SIG-M5 treated with dmso at 0.1 percent for 504 hours (cell line): ENCODE data around the gene PTDSS2.
"Not testable (repeated sequence)": the region's sequence is repeated elsewhere in the genome, so short reads cannot be mapped to it uniquely, and the experiment has no call there.

Experiments
- DNase-seq: peaks from one replicate; lab custom pipeline; 2025; ENCODE audit not compliant: unreplicated experiment; lab: John Stamatoyannopoulos, UW

Gene PTDSS2

DNA sequence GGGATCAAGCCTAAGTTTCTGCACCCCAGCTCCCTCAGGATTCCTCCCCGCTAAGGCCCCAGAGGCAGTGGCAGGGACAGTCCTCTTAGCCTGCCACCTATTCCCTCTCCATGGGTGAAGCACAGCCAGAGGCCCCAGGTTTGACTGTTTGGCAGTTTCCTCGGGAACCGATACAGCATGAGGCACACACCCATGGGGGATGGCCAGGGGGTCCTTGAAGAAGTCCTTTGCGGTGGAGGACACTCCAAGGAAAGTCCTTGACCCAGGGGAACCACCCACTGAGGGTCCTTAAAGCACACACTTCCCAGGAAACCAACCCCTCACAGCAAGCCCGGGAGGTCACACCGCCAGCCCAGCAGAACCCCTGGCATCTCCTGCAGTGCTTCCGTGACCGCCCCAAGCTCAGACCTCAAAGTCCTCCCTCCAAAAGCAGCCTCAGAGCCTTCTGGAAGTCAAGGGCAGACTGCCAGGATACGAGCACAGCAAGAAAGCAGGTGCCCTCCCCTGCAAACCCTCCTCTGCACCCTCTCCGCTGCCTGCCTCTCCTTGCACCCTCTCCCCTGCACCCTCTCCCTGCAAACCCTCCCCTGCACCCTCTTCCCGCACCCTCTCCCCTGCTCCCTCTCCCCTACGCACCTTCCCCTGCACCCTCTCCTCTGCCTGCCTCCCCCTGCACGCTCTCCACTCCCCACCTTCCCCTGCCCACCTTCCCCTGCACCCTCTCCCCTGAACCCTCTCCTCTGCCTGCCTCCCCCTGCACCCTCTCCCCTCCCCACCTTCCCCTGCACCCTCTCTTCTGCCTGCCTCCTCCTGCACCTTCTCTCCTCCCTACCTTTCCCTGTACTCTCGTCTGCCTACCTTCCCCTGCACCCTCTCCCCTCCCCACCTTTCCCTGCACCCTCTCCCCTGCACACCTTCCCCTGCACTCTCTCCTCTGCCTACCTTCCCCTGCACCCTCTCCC, 36.7 kb upstream of the PTDSS2 start:
- DNase-seq = no peak

DNA sequence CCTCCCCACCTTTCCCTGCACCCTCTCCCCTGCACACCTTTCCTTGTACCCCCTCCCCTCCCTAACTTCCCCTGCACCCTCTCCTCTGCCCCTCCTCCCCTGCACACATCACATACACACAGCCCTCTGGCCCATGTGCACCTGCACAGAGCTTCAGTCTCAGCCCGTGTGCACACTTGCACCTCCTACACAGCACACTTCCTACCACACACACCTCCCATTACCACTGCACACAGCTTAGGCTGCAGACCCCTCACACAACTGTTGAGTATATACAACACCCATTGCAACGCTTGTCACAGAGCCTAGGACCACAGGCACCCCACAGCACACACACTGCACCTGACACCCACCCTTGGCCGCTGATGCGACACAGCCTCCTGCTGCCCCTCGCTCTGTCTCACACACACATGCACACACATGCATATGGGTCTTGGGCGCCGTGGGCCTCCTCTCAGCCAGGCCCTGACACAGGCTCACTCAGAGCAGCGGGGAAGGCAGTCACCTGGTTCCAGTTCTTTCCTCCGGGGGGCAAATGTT, 35.7 kb upstream of the PTDSS2 start:
- no peak for DNase-seq

DNA sequence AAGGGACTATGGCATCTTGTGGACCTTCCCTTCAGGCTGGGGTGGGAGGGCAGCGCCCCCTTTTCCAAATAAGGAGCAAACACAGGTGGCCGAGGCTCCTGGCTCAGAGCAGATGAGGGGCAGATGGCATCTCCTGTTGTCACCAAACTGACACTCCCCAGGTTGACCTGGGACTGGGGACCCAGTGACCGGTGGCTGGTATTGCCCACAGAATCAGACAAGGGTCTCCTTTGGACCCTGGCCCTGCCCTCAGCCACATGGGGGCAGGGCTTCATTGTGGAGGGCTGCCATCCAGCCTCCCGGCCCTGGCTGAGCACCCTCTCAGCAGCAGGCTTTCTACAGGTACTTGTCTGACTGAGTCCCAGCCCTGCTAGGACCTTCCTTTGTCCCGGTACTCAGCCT, 34.4 kb upstream of the PTDSS2 start:
- DNase-seq = no peak

DNA sequence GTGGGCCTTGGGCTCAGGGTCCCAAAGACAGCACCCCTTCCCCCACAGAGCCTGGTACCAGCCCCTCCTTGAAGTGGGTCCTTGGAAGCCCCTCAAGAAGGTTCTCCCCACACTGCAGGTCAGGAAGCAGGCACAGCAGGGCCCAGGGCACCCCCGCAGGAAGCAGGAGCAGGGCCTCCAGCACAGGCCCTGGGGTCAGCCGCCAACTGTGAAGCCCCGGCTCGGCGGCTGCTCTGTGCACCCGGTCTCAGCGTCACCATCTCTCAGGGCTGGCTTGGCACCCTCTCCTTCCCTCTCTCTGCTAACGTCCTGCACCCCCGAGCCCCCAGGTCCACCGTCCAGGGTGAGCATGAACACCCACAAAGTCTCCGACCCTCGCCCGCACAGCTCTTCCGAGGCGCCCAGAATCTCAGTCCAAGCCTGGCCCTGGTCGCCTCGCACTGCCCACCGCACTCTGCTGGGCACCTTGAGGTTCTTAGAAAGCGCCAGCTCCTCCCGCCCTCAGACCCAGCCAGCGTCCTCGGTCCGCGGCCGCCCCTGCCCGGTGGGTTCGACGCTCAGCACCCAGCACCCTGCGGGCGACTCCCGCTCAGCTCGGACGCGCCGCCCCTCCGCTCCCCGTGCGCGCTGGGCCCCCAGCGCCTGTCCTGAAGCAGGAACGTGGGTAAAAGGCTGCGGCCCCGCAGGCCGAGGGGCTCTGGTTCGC, 33.9 kb upstream of the PTDSS2 start:
- no peak for DNase-seq

DNA sequence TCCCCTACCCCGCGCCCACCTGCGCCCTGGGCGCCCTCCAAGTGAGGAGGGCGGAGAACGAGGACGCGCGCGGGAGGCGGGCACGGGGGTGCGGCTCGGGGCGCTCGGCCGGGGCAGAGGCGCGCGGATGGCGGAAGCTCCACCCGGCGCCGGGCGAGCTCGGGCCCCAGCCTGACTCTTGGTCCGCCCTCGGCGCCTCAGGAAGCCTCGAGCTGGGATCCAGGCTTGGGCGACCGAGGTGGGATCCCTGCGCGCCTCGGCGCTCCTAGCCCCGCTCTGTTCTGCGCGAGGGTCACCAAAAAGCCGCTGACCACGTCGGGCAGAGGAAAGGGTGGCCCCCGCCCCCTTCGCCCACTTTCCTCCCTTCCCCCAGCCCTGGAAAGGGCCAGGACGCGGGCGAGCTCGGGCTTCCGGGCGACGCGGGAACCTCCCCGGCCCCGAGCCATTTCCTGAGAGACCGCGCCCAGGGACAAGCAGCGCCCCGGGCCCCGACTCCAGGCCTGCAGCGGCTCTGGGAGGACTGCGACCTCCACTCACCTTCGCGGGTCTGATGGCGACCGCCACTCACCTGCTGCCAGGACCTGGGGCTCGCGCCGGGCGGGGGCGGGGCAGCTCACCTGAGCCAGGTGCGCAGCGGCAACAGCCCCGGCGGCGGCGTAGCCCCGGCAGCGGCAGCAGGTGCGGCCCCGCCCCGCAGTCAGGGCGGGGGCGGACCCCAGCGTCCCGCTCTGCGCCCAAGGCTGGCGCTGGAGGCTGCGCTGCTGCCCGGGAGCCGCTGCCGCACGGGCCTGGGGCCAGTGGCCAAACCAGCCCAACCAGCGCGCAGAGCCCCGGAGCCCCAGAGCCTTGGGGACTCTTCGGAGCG, 33.1 kb upstream of the PTDSS2 start:
- DNase-seq = no peak

DNA sequence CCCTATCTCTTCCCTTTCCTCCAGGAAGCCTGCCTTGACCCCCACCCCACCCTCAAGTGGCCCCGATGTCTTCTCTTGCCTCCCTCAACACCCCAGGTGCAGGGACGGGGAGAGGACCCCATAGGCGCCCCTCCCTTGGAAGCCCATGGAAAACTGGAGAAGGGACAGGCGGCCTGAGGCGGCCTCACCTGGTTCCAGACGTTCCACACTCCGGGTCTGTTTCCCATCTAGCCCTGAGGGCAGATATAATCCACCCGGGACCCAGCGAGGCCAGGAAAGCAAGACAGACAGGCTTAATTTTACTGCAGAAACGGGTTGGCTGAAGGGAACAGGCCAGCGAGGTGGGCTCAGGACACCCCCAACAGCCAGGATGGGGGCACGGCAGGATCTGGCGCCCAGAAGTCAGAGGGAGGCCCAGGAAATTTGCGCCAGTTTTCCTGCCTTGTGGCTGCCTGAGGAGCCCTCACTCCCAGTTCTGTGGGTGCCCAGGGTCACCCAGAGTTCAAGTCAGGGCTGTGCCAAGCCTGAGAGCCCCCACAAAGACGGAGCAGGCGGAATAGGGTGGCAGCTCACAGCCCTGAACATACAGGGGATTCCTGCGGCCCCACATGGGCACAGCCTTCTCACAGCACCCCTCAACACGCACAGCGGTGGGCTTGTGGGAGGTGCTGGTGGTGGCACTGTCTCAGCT, 32.3 kb upstream of the PTDSS2 start:
- no peak for DNase-seq

DNA sequence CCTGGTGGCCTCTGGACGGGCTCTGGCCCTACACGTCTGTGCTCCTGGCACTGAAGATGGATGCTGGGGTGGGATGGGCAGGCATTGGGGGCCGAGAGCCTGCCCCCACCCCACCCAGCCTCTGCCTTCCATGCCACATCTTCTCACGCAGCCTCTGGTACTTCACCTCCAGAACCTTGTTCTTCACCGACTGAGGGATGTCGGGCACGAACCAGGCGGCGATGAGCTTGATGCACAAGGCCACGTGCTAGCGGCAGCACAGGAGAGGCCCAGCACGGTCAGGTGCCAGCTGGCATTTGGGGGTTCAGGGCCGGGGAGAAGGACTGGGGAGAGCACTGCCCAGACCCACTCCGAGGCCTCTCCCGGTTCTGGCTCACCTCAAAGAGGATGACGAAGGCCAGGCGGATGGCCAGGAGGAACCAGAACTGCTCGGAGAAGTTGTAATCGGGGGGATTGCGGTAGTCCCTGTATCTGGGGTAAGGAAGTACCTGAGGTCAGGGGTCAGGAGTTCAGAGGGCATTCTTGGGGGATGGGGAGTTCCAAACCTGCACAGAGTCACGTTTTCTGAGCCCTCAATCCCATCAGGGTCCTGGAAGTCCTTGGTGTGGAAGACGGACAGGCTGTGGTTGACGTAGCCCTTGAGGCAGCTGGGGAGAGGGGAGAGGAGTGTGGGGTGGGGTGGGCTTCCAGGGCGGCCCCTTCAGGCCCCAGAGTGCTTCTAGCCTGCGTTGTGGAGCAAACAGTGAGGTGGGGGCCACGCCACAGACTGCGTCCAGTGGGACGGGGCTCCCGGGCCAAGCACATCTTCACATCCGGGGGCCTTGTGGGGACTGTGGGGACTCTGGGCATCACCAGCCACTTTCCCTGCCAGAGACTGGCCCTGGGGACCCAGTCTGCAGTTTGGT, 31.5 kb upstream of the PTDSS2 start:
- no peak for DNase-seq

DNA sequence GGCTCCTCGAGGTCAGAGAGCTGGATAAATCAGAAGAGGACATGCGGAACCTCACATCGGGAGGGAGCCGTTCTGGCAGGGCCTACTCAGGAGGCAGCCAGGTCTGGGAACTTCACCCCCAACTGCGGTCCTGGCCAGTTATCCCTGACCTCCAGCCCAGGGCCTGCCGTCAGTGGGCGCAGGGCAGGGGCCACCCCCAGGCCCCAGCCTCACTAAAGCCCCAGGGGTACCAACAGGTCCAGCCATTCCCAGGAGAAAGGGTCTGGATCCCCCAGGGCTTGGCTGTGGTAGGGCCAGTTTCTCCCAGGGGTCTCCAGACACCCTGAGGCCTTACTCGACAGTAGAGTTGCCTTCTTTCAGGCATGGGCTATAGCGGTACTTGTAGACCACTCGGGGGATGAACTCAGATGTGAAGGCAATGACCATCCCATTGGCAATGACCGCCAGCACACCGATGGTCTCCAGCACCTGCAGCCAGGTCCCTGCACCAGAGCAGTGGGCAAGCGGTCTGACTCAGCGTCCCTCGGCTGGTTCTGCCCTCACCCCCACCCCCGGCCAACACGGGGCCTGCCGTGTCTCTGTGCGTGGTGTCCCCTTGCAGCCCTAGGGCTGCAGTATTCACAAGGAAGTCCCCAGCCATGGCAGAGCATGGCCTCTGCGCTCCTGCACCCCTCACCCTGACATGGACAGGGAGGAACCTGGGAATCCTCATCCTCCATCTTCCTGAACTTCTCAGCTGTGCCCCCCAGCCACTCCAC, 30.7 kb upstream of the PTDSS2 start:
- DNase-seq = no peak

DNA sequence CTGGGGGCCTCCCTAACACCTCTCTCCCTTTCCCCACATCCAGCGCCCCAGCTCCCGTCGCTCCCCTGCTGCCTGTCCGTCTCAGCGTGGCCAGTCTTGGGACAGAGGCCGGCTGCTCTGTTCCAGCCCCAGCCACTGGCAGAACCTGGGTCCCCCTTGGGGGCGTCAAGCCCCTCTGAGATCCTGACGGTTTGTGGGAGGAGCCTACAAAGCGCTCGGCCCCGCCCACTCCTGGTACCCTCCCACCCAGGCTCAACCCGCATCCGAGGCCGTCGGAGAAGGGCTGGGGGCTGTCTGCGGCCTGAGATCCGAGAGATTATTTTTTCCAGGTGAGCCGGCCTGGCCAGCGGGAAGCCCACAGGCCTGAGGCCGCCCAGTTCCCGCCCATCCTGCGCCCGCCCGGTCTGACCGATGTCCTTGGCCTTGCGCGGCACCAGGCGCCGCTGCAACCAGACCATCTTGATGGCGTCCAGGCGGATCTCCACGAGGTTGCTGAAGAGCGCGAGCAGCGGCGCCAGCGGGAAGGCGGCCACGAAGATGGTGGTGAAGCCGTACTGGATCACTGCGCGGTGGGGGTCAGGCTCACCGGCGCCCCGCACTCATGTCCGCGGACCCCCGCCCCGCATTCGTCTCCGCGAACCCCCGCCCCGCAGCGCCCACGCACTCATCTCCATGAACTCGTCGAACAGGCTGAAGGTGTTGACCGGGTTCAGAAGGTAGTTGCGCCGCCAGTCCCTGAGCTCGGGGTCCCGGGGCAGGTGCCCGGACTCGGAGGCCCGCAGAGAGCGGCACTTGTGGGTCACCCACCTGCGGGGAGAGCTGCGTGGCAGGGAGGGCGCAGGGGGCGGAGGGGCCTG, 29.8 kb upstream of the PTDSS2 start:
- DNase-seq = no peak

DNA sequence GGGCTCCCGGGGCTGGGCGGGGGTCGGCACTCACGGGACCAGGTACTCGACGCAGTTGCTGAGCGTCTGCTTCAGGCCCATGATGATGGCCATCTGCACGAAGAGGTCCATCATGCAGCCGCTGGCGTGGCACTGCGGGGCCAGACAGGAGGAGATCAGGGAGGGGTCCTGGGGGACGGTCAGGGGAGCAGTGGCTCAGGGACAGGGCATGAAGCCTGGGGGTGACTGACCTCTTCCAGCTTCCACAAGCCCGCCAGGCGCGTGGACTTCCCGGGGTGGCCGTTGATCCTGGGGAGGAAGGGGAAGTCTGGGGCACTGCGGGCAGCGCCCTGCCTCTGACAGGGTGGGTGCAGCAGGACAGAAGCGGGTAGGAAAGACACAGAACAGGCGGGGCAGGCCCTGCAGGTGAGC, 29.2 kb upstream of the PTDSS2 start:
- DNase-seq = no peak

DNA sequence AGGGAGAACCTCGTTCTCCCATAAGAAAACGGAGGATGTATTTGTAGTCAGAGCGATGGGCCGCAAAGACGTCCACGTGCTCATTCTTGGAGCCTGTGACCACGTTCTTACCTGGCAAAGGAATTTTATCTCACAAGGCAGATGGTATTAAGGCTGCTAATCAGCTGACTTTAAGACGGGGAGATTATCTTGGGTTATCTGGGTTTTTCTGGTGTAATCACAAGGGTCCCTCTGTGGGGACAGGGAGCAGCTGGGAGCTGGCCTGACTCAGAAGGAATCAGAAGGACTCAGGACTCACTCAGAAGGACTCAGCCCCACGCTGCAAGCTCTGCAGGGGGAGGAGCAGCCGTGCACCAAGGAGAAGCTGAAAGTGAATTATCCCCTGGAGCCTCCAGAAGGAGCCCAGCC, 27.8 kb upstream of the PTDSS2 start:
- DNase-seq = no peak

DNA sequence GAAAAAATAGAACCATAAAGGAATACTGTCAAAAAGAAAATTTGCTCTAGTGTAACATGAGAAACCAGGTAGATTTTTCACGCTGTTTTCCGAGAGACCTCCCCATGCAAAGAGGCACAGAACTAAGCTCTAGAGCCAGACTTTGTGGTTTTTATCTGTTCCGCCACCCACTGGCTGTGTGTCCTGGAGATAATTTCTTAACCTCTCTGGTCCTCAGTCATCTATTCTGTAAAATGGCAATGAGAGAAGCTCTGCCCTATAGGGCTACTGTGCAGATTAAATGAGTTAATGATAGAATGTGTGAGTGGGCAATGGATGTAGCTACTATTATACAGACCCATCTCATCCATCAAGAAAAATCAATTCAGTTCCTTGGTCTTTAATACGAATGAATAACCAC, 25.8 kb upstream of the PTDSS2 start:
- DNase-seq = no peak

DNA sequence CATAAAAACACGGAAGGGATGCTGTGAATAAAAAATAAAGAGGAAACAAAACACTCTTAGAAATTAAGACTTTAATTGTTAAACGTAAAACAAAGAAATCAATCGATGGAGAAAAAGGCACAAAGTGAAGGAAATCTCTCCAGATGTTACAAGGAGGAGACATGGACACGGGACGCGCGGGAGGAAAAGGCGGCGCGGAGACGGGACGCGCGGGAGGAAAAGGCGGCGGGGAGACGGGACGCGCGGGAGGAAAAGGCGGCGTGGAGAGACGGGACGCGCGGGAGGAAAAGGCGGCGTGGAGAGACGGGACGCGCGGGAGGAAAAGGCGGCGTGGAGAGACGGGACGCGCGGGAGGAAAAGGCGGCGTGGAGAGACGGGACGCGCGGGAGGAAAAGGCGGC, 25.3 kb upstream of the PTDSS2 start:
- not testable (repeated sequence) for DNase-seq

DNA sequence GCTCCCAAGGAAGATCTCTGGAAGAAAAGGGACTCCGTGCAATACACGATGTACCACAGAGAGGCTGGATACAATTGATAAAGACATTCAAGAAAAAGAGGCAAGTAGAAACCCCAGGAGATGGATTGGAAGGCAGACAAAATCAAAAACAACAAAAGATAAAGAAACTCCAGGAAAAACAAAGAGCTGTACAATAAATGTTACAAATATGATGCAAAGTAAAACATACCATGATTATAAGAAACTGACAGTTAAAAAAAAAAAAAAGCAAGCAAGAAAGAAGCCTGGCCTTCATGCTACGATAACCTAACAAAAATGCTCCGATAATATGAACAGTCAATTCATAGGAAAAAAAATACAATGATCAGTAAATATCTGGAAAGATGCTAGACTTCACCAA, 24.8 kb upstream of the PTDSS2 start:
- DNase-seq = no peak

DNA sequence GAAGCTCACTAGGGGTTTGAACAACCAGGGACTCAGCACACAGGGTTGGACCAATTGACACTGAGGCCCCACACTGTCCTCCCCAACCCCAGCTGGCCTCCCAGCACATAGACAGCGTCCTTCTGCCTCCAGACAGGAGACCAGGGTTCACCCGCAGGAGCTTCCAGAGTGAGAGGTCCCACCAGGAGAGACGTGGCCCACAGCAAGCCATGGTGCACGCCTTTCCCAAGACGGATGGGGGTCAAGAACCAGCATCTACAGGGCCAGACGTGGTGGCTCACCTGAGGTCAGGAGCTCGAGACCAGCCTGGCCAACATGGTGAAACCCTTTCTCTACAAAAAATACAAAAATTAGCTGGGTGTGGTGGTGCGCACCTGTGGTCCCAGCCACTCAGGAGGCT, 23.2 kb upstream of the PTDSS2 start:
- DNase-seq = no peak

DNA sequence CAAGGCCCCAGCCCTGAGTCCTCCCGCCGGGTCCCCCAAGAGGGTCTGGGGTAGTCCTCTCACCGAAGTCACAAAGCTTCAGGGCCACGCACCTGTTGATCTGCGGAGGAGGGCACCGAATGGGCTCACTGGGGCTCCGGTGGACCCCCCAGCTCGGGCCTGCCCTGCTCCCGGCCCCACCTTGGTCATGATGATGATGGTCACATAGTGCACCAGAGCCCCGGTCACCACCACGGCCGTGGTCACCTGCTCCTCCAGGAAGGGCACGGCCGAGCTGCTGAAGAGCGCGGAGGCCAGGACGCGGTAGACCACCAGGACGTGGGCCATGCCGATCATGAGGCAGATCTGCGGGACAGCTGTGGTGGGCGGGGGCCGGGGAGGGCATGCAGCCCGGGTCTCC, 21.8 kb upstream of the PTDSS2 start:
- no peak for DNase-seq

DNA sequence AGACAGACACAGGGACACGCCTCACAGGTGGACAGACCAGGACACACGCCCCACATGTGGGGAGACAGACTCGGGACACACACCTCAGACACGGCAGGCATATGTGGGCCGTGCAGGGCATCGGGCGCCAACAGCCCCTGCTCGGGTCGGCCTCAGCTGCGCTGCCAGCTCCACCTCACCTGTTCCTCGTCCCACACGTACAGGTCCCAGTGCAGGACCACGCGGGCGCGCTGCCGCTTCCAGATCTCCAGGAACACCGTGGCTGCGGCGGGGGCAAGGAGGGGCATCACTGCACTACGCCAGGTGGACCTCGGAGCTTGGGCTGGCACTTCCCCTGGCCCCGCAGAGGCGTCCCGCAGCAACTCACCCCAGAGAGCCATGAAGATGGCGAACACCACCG, 20.7 kb upstream of the PTDSS2 start:
- no peak for DNase-seq

DNA sequence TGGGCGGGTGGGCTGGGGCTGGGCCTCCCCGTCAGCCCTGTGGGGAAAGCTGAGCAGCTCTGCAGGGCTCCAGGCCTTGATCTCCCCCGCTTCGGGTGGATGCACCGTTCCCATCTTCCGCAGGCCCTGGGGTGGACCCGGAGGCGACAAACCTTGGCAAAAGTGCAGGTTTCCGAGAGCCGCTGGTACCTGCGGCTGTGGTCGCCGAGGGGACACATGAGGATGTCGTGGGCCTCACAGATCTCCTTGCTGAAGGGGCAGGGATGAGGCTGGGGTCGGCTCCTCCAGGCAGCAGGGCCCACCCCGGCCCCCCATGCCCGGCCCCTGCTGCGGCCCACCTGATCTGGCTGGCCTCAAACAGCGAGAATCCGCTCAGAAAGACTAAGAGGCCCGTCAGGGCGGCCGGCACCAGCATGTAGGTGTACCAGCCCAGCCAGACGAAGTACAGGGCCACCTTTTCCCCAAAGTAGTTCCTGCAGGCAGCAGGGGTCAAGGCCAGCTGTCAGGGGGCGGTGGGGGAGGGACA, 20.1 kb upstream of the PTDSS2 start:
- DNase-seq = no peak
